Limb (tissue), 2 donors: Measurements from ENCODE around the gene ZFP36L1.

Experiments used
- DNase-seq, 2 donors: peaks; one replicate each; pipeline ENCODE4 v3.0.0-alpha.2; 2016; ENCODE audit errors: extremely low spot score in 2 of 2

The ZFP36L1 gene

GRCh38 chr14:68741477-68741791, 51.4 kb downstream of the ZFP36L1 start:
- no peak for DNase-seq

GRCh38 chr14:68740788-68741476, 51.9 kb downstream of the ZFP36L1 start:
- DNase-seq = no peak

- DNase-seq = no peak
These were observed 53.2 kb downstream of the ZFP36L1 start for GRCh38 chr14:68739701-68740100.

- DNase-seq = no peak
These were observed 54.3 kb downstream of the ZFP36L1 start for GRCh38 chr14:68738559-68738958.
